SU-DHL-6 (cell line): ENCODE results near the gene MAN1B1.

ENCODE experiments used
- EZH2phosphoT487 ChIP-seq: fragments of 200-600 bp; sonication (generic), shearing (Covaris generic); conservative IDR thresholded peaks from 2 replicates; pipeline ENCODE4 v1.6.1; 2018; ENCODE audit warnings: mild to moderate bottlenecking, antibody characterized with exemption, low read length, moderate library complexity, mixed read lengths
- TF ChIP-seq, protein P1 (sequence below): fragments of 200-600 bp; sonication (generic); IDR thresholded peaks from one replicate; pipeline ENCODE4 v1.5.1; 2017; ENCODE audit warnings: antibody characterized with exemption, mild to moderate bottlenecking, low read length, moderate library complexity; ENCODE audit not compliant: insufficient read depth, poor library complexity, severe bottlenecking

DNA sequence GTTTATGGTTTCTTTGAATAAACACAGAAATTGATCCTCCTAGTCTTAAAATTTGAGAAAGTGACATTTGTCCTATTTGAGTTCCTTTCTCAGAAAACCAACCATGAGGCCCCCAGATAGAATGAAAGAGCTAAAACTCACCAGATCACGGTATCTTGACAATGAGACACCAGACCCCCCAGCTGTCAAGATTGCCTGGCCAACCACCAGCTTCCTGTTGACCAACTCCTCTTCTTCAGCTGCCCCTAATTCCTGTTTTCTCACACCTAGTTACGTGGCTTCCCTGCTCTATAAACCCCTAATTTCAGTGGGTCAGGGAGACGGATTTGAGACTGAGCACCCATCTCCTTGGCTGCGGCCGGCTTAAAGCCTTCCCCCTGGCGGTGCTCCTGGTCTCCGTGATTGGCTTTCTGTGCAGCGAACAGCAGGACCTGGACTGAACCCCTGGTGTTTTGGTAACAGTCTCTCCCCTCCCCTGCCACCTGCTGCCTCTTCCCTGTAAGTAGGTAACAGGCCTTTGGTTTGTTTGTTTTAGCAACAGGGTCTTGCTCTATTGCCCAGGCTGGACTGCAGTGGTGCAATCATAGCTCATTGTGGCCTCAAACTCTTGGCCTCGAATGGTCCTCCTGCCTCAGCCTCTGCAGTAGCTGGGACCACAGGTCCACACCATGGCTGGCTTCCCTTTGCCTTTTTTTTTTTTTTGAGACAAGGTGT is 28.1 kb upstream of the MAN1B1 start:
- TF ChIP-seq, protein P1, sequence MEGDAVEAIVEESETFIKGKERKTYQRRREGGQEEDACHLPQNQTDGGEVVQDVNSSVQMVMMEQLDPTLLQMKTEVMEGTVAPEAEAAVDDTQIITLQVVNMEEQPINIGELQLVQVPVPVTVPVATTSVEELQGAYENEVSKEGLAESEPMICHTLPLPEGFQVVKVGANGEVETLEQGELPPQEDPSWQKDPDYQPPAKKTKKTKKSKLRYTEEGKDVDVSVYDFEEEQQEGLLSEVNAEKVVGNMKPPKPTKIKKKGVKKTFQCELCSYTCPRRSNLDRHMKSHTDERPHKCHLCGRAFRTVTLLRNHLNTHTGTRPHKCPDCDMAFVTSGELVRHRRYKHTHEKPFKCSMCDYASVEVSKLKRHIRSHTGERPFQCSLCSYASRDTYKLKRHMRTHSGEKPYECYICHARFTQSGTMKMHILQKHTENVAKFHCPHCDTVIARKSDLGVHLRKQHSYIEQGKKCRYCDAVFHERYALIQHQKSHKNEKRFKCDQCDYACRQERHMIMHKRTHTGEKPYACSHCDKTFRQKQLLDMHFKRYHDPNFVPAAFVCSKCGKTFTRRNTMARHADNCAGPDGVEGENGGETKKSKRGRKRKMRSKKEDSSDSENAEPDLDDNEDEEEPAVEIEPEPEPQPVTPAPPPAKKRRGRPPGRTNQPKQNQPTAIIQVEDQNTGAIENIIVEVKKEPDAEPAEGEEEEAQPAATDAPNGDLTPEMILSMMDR, result no peak
- no peak for TF ChIP-seq EZH2phosphoT487
